ENCODE data around the gene C9orf50.

GRCh38 chr9:129653823-129654553 is 33.1 kb upstream of the C9orf50 start:
- TF ChIP-seq CTCF (IDR thresholded peaks at IDR 0.05), result no peak
- no peak for TF ChIP-seq EP300 (IDR thresholded peaks at IDR 0.05)
- TF ChIP-seq POLR2AphosphoS5 (IDR thresholded peaks at IDR 0.05), result no peak
